HEK293 (cell line): ENCODE measurements around the gene PRG3.

Experiments
- CTCF ChIA-PET: fragments of 350-600 bp; formaldehyde crosslinking; extraction: SDS; loops from one replicate; lab custom pipeline; 2021; ENCODE audit warnings: antibody characterized with exemption; lab: Yijun Ruan, JAX
- POLR2A ChIA-PET: fragments of 300-600 bp; formaldehyde crosslinking; extraction: SDS; loops from one replicate; lab custom pipeline; 2020; ENCODE audit warnings: antibody characterized with exemption, inconsistent platforms; lab: Yijun Ruan, JAX
- H3K27ac ChIP-seq: fragments of 200-500 bp; sonication (Bioruptor generic); 2 replicates; pipeline ENCODE4 v1.5.1; 2014; ENCODE audit warnings: low read depth, low read length, control low read depth, inconsistent platforms; ENCODE audit errors: extremely low read depth
- H3K36me3 ChIP-seq, 2 experiments: fragments of 200-500 bp in 1 of 2; sonication (Bioruptor generic) in 1 of 2; 1 replicate in 1 of 2; 2 replicates in 1 of 2; pipeline ENCODE4 v1.5.1; 2014 to 2017; ENCODE audit warnings: inconsistent platforms in 2 of 2, low read length in 2 of 2; ENCODE audit not compliant: control insufficient read depth in 2 of 2, insufficient read depth in 1 of 2
- H3K4me1 ChIP-seq: fragments of 200-500 bp; sonication (Bioruptor generic); 2 replicates; pipeline ENCODE4 v1.5.1; 2014; ENCODE audit warnings: mild to moderate bottlenecking, low read length, inconsistent platforms; ENCODE audit not compliant: control insufficient read depth, insufficient read depth
- H3K4me3 ChIP-seq: 2 replicates; pipeline ENCODE4 v1.5.1; 2011; ENCODE audit warnings: low read depth, mild to moderate bottlenecking, control low read depth, low read length, moderate library complexity
- H3K9me3 ChIP-seq: fragments of 200-500 bp; sonication (Bioruptor generic); 2 replicates; pipeline ENCODE4 v1.5.1; 2014; ENCODE audit warnings: low read depth, low read length, inconsistent platforms; ENCODE audit not compliant: control insufficient read depth, insufficient read depth
- BCL11A ChIP-seq: fragments of 450-650 bp; formaldehyde crosslinking; IDR thresholded peaks from 2 replicates; pipeline ENCODE4 v1.5.1; 2016; ENCODE audit warnings: low read depth, missing biosample characterization, missing genetic modification characterization
- GLIS2 ChIP-seq: fragments of 450-650 bp; formaldehyde crosslinking; IDR thresholded peaks from 2 replicates; pipeline ENCODE4 v1.5.1; 2016; ENCODE audit warnings: missing biosample characterization, missing genetic modification characterization
- MZF1 ChIP-seq: fragments of 450-650 bp; formaldehyde crosslinking; IDR thresholded peaks from 2 replicates; pipeline ENCODE4 v1.5.1; 2017; ENCODE audit warnings: missing biosample characterization, missing genetic modification characterization, borderline replicate concordance
- TSHZ1 ChIP-seq: fragments of 450-650 bp; formaldehyde crosslinking; IDR thresholded peaks from 2 replicates; pipeline ENCODE4 v1.5.1; 2016; ENCODE audit warnings: missing biosample characterization, missing genetic modification characterization, borderline replicate concordance
- ZEB2 ChIP-seq: fragments of 450-650 bp; formaldehyde crosslinking; IDR thresholded peaks from 2 replicates; pipeline ENCODE4 v1.5.1; 2016; ENCODE audit warnings: missing biosample characterization, missing genetic modification characterization
- ZFP41 ChIP-seq: fragments of 450-650 bp; formaldehyde crosslinking; IDR thresholded peaks from 2 replicates; pipeline ENCODE4 v1.5.1; 2016; ENCODE audit warnings: missing biosample characterization, missing genetic modification characterization, borderline replicate concordance
- ZNF174 ChIP-seq: fragments of 450-650 bp; formaldehyde crosslinking; IDR thresholded peaks from 2 replicates; pipeline ENCODE4 v1.5.0; 2017; ENCODE audit warnings: missing biosample characterization, mild to moderate bottlenecking, missing genetic modification characterization
- ZNF221 ChIP-seq: fragments of 450-650 bp; formaldehyde crosslinking; IDR thresholded peaks from 2 replicates; pipeline ENCODE4 v1.5.1; 2017; ENCODE audit warnings: missing biosample characterization, missing genetic modification characterization, borderline replicate concordance
- ZNF239 ChIP-seq: fragments of 450-650 bp; formaldehyde crosslinking; IDR thresholded peaks from 2 replicates; pipeline ENCODE4 v1.5.1; 2016; ENCODE audit warnings: missing biosample characterization, missing genetic modification characterization
- ZNF292 ChIP-seq: fragments of 450-650 bp; formaldehyde crosslinking; IDR thresholded peaks from 2 replicates; pipeline ENCODE4 v1.5.1; 2016; ENCODE audit warnings: low read depth, missing biosample characterization, missing genetic modification characterization, borderline replicate concordance
- ZNF350 ChIP-seq: fragments of 450-650 bp; formaldehyde crosslinking; IDR thresholded peaks from 2 replicates; pipeline ENCODE4 v1.5.0; 2017; ENCODE audit warnings: missing biosample characterization, mild to moderate bottlenecking, missing genetic modification characterization
- ZNF354C ChIP-seq: fragments of 450-650 bp; formaldehyde crosslinking; IDR thresholded peaks from 2 replicates; pipeline ENCODE4 v1.5.1; 2016; ENCODE audit warnings: missing biosample characterization, missing genetic modification characterization, low read depth, borderline replicate concordance
- ZNF394 ChIP-seq: fragments of 450-650 bp; formaldehyde crosslinking; IDR thresholded peaks from 2 replicates; pipeline ENCODE4 v1.5.1; 2016; ENCODE audit warnings: missing biosample characterization, missing genetic modification characterization, mild to moderate bottlenecking, moderate library complexity, borderline replicate concordance
- ZNF398 ChIP-seq: fragments of 450-650 bp; formaldehyde crosslinking; IDR thresholded peaks from 2 replicates; pipeline ENCODE4 v1.5.1; 2017; ENCODE audit warnings: missing biosample characterization, missing genetic modification characterization
- ZNF518A ChIP-seq: fragments of 450-650 bp; formaldehyde crosslinking; conservative IDR thresholded peaks from 2 replicates; pipeline ENCODE4 v1.5.1; 2016; ENCODE audit warnings: low read depth, missing biosample characterization, missing genetic modification characterization
- ZNF610 ChIP-seq: fragments of 450-650 bp; formaldehyde crosslinking; IDR thresholded peaks from 2 replicates; pipeline ENCODE4 v1.5.1; 2016; ENCODE audit warnings: missing biosample characterization, missing genetic modification characterization, borderline replicate concordance
- ZNF660 ChIP-seq: fragments of 450-650 bp; IDR thresholded peaks from 2 replicates; pipeline ENCODE4 v1.5.1; 2018; ENCODE audit warnings: missing biosample characterization, mild to moderate bottlenecking, missing genetic modification characterization
- ZNF704 ChIP-seq: fragments of 450-650 bp; formaldehyde crosslinking; IDR thresholded peaks from 2 replicates; pipeline ENCODE4 v1.5.1; 2016; ENCODE audit warnings: missing biosample characterization, missing genetic modification characterization
- ZNF776 ChIP-seq: fragments of 450-650 bp; formaldehyde crosslinking; IDR thresholded peaks from 2 replicates; pipeline ENCODE4 v1.5.0; 2017; ENCODE audit warnings: missing biosample characterization, missing genetic modification characterization, borderline replicate concordance
- ZSCAN30 ChIP-seq: fragments of 450-650 bp; IDR thresholded peaks from 2 replicates; pipeline ENCODE4 v1.5.1; 2018; ENCODE audit warnings: missing biosample characterization, mild to moderate bottlenecking, missing genetic modification characterization, moderate library complexity
- ZSCAN5A ChIP-seq: fragments of 450-650 bp; formaldehyde crosslinking; IDR thresholded peaks from 2 replicates; pipeline ENCODE4 v1.5.1; 2016; ENCODE audit warnings: missing biosample characterization, missing genetic modification characterization
- ZXDB ChIP-seq: fragments of 450-650 bp; formaldehyde crosslinking; IDR thresholded peaks from 2 replicates; pipeline ENCODE4 v1.5.1; 2016; ENCODE audit warnings: missing biosample characterization, missing genetic modification characterization

Gene PRG3

GRCh38 chr11:57335343-57336110 lies 45.4 kb downstream of the PRG3 start, which contains the start of gene SSRP1:
Gene SSRP1 (minus strand): TSS chr11:57335892. CDS start chr11:57335121, 771 bp downstream.
- Histone ChIP-seq H3K9me3 (no peaks in the 10 kb centered on the region), H3K36me3 (peaks cover 0 to 44% of the 10 kb centered on the region in 2 experiments; a peak in 1 of 3 replicates), H3K27ac (peak within 1 kb of the TSS; percentile 59; the same call in 1 of the 2 replicates), H3K4me1 (no peaks in the 10 kb centered on the region), H3K4me3 (peak within 1 kb of the TSS; percentile 55)
- ChIA-PET CTCF (interaction anchor here (1.1 to 1.2 kb wide), 2 partner anchors 86 to 122 kb away, joined by 4 to 5 read pairs; no protein-coding TSS in a partner anchor), POLR2A (interaction anchor here (0.6 to 3.9 kb wide), 5 partner anchors 10 to 24 kb away, joined by 4 to 78 read pairs (median 10); partner anchors contain the start of gene TNKS1BP1)
- no peak for TF ChIP-seq GLIS2 (tag by site-specific recombination)
- TF ChIP-seq ZNF292 (tag by site-specific recombination), result no peak
- no peak for TF ChIP-seq BCL11A (tag by site-specific recombination)
- TF ChIP-seq ZNF239 (tag by site-specific recombination), result no peak
- TF ChIP-seq ZNF704 (tag by site-specific recombination), result no peak
- no peak for TF ChIP-seq ZNF174 (tag by site-specific recombination)
- no peak for TF ChIP-seq ZNF354C (tag by site-specific recombination)
- TF ChIP-seq ZSCAN30 (tag by site-specific recombination), result peak; percentile 19; the same call in 1 of the 2 replicates
- TF ChIP-seq ZSCAN5A (tag by site-specific recombination), result no peak
- no peak for TF ChIP-seq ZEB2 (tag by site-specific recombination)
- TF ChIP-seq ZFP41 (tag by site-specific recombination), result no peak
- no peak for TF ChIP-seq MZF1
- no peak for TF ChIP-seq ZNF221 (tag by site-specific recombination)
- peak; percentile 64 for TF ChIP-seq ZNF398 (tag by site-specific recombination)
- TF ChIP-seq ZNF518A (tag by site-specific recombination), result peak; percentile 41; the same call in 1 of the 2 replicates
- TF ChIP-seq ZNF394 (tag by site-specific recombination), result no peak
- TF ChIP-seq ZNF776, result no peak
- no peak for TF ChIP-seq ZNF350
- peak; percentile 26; the same call in 1 of the 2 replicates for TF ChIP-seq ZNF660 (tag by site-specific recombination)
- TF ChIP-seq ZNF610 (tag by site-specific recombination), result no peak
- TF ChIP-seq ZXDB (tag by site-specific recombination), result peak; percentile 44; the same call in 1 of the 2 replicates
- TF ChIP-seq TSHZ1 (tag by site-specific recombination), result no peak
